ENCODE data around the gene HSD3B7.

HSD3B7 gene

DNA sequence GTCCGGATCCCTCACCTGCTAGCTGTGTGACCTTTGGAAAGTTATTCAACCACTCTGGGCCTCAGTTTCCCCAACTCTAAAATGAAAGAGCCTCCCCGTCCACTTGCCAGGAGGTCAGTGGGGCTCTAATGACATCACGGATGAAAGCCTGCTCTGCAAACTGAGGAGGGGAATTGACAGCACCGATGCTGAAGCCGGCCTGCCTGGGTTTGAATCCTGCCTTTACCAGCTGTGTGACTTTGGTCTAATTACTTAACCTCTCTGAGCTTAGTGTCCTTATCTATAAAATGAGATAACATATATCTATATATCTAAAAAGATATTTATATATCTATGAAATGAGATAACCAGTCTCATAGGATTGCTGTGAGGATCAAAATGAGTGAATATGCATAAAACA, 23.5 kb downstream of the HSD3B7 start:
- TF ChIP-seq REST (IDR thresholded peaks at IDR 0.05; ENCODE audit: low read depth) = no peak
- no peak for TF ChIP-seq USF1 (IDR thresholded peaks at IDR 0.05)
- TF ChIP-seq YY1 (IDR thresholded peaks at IDR 0.05; ENCODE audit: low read depth) = no peak
- TF ChIP-seq NFIC (IDR thresholded peaks at IDR 0.05) = no peak
- TF ChIP-seq CEBPB (IDR thresholded peaks at IDR 0.05) = no peak
- TF ChIP-seq TAF1 (IDR thresholded peaks at IDR 0.05; ENCODE audit: low read depth) = no peak
- no peak for TF ChIP-seq RAD21 (IDR thresholded peaks at IDR 0.05; ENCODE audit: low read depth)
- no peak for TF ChIP-seq EGR1 (IDR thresholded peaks at IDR 0.05)
- TF ChIP-seq ZBTB7A (IDR thresholded peaks at IDR 0.05; ENCODE audit: low read depth) = no peak
- TF ChIP-seq MAX (IDR thresholded peaks at IDR 0.05) = no peak
- TF ChIP-seq TEAD4 (IDR thresholded peaks at IDR 0.05) = no peak
- no peak for TF ChIP-seq TCF12 (IDR thresholded peaks at IDR 0.05; ENCODE audit: low read depth)
- TF ChIP-seq FOXM1 (IDR thresholded peaks at IDR 0.05; ENCODE audit: borderline replicate concordance, low read depth) = no peak
- no peak for TF ChIP-seq EP300 (IDR thresholded peaks at IDR 0.05; ENCODE audit: borderline replicate concordance)
- TF ChIP-seq CREB1 (IDR thresholded peaks at IDR 0.05; ENCODE audit: low read depth) = no peak

GRCh38 chr16:31009120-31009519, 24.1 kb downstream of the HSD3B7 start:
- TF ChIP-seq TEAD4 (IDR thresholded peaks at IDR 0.05) (no peak), USF1 (IDR thresholded peaks at IDR 0.05) (no peak), REST (IDR thresholded peaks at IDR 0.05; ENCODE audit: low read depth) (no peak), ZBTB7A (IDR thresholded peaks at IDR 0.05; ENCODE audit: low read depth) (no peak), EGR1 (IDR thresholded peaks at IDR 0.05) (no peak), FOXM1 (IDR thresholded peaks at IDR 0.05; ENCODE audit: borderline replicate concordance, low read depth) (no peak), MAX (IDR thresholded peaks at IDR 0.05) (no peak), NFIC (IDR thresholded peaks at IDR 0.05) (no peak), TAF1 (IDR thresholded peaks at IDR 0.05; ENCODE audit: low read depth) (no peak), CEBPB (IDR thresholded peaks at IDR 0.05) (no peak), CREB1 (IDR thresholded peaks at IDR 0.05; ENCODE audit: low read depth) (no peak), RAD21 (IDR thresholded peaks at IDR 0.05; ENCODE audit: low read depth) (no peak), EP300 (IDR thresholded peaks at IDR 0.05; ENCODE audit: borderline replicate concordance) (no peak)

DNA sequence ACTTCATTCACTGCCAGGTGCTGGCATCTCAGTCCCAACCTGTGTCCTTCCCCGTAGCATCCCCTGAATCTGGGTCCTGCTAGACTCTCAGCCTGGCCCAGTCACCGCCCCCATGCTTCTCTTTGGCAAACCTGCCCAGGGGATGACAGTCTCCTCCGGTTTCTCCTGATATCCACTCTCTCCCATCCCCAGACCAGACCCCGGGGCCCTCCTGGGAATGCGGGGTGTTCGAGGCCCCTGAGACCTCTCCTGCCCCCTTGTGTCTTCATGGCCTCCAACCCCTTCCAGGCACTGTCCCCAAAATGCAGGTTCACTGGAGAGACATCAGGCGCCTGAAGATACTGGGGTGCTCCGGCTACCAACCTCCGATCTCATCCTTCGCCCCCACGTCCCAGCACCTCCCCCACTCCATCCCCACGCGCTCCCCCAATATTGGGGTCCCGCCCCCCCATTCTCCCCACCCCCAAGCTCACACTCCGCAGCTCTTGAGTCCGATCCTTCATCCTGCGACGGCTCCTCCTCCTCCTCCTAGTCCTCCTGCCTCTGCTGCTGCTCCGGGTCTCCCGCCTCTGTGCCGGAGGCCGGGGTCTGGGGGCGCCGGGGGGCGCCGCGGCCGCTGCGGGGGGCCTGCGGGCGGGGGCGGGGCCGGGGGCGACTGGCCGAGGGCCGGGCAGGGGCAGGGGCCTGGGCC, 25.0 kb downstream of the HSD3B7 start:
- no peak for TF ChIP-seq CEBPB (IDR thresholded peaks at IDR 0.05)
- no peak for TF ChIP-seq EGR1 (IDR thresholded peaks at IDR 0.05)
- no peak for TF ChIP-seq YY1 (IDR thresholded peaks at IDR 0.05; ENCODE audit: low read depth)

- TF ChIP-seq CEBPB (IDR thresholded peaks at IDR 0.05) (no peak), NFIC (IDR thresholded peaks at IDR 0.05) (no peak), RAD21 (IDR thresholded peaks at IDR 0.05; ENCODE audit: low read depth) (no peak), EP300 (IDR thresholded peaks at IDR 0.05; ENCODE audit: borderline replicate concordance) (no peak), TCF12 (IDR thresholded peaks at IDR 0.05; ENCODE audit: low read depth) (no peak), FOXM1 (IDR thresholded peaks at IDR 0.05; ENCODE audit: borderline replicate concordance, low read depth) (no peak), TEAD4 (IDR thresholded peaks at IDR 0.05) (no peak), EGR1 (IDR thresholded peaks at IDR 0.05) (no peak), USF1 (IDR thresholded peaks at IDR 0.05) (no peak)
Measured at GRCh38 chr16:31010585-31011325, 25.7 kb downstream of the HSD3B7 start, which contains the start of gene STX1B. STX1B (minus strand) TSS chr16:31010638; CDS start chr16:31010396, 242 bp downstream.

GRCh38 chr16:31016018-31016417, 31.0 kb downstream of the HSD3B7 start:
- TF ChIP-seq EGR1 (IDR thresholded peaks at IDR 0.05) (no peak), EP300 (IDR thresholded peaks at IDR 0.05; ENCODE audit: borderline replicate concordance) (no peak), USF1 (IDR thresholded peaks at IDR 0.05) (no peak), FOXM1 (IDR thresholded peaks at IDR 0.05; ENCODE audit: borderline replicate concordance, low read depth) (no peak), REST (IDR thresholded peaks at IDR 0.05; ENCODE audit: low read depth) (no peak), CREB1 (IDR thresholded peaks at IDR 0.05; ENCODE audit: low read depth) (no peak), NFIC (IDR thresholded peaks at IDR 0.05) (no peak), MAX (IDR thresholded peaks at IDR 0.05) (no peak), TAF1 (IDR thresholded peaks at IDR 0.05; ENCODE audit: low read depth) (no peak), TCF12 (IDR thresholded peaks at IDR 0.05; ENCODE audit: low read depth) (no peak), RAD21 (IDR thresholded peaks at IDR 0.05; ENCODE audit: low read depth) (no peak), YY1 (IDR thresholded peaks at IDR 0.05; ENCODE audit: low read depth) (no peak), CEBPB (IDR thresholded peaks at IDR 0.05) (no peak), ZBTB7A (IDR thresholded peaks at IDR 0.05; ENCODE audit: low read depth) (no peak), TEAD4 (IDR thresholded peaks at IDR 0.05) (no peak)

Measured in Ishikawa (cell line).